Right ventricle myocardium inferior (tissue), 1 donor: ENCODE results near the gene MMAB. TPM values are rescaled to one million over a fixed set of nuclear protein-coding genes. Genes with fewer than 3 reads are reported as not detected.

Experiments used
- ATAC-seq: fragments of 200-7000 bp; cut with Tn5 transposase; one replicate; pipeline ENCODE4 v1.9.1; 2020; ENCODE audit warnings: mild to moderate bottlenecking, moderate library complexity
- DNase-seq: peaks from one replicate; pipeline ENCODE4 v3.0.0; 2021; ENCODE audit errors: missing footprints
- intact Hi-C: fragments of 100-400 bp; cut with DNase I; formaldehyde crosslinking; loops from one replicate; pipeline ENCODE4 v1.11.0; 2022
- total RNA-seq: library from RNA; stranded (reverse); fragmentation: NEBNext Ultra II Directional; extraction: Animal tissue kit (Norgen Biotek cat#: 25700); gene quantifications from one replicate; pipeline ENCODE4 v1.2.1, GENCODE V29; 2021
- donor health status: DM: no; HTN: yes; CAD: no; lungs with severe emphysema.

The MMAB gene
- total RNA-seq, 1 donor from 2014 or later, result 61.7 TPM

GRCh38 chr12:109533487-109533740 is 39.9 kb downstream of the MMAB start:
- ATAC-seq, result no peak
- peak; percentile 46 for DNase-seq
- intact Hi-C loops, result no loop called here

- peak; percentile 63 for DNase-seq
- intact Hi-C loops, result no loop called here
- ATAC-seq, result no peak
These were observed 40.4 kb downstream of the MMAB start for GRCh38 chr12:109532721-109533486.

- intact Hi-C loops, result no loop called here
- ATAC-seq, result no peak
- DNase-seq, result no peak
These were observed 41.9 kb downstream of the MMAB start for GRCh38 chr12:109531411-109531810.

GRCh38 chr12:109529691-109530640 is 43.3 kb downstream of the MMAB start:
- ATAC-seq, result no peak
- intact Hi-C loops, result no loop called here
- DNase-seq, result peak; percentile 16

DNA sequence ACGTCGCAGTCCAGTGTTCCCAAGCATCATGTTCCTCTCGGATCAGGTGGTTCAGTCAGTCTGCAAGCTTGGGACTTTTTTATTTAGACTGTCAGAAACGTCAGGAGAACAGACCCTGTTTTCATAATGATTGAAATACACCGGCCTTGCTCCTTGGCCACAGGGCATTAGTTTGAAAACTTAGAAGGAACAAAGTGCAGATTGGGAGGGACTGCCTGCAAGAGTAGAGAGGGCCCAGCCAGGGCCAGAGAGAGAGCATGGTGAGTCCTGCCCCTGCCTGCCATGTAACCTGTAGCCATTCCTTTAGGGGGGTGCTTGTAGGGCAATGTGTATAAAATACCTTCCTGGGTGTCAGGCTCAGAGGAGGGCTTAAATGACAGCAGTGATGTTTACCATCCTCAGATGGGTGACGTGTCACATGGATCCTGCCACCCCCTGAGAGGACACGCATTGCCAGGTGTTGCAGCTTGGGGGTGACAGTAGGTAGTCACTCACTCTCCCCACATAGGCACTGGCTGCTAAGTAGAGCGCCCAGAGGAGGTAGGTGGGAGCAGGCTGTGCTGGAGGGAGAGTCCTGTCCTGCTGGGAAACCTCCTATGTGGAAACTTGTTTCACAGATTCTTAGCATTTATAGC is 45.7 kb downstream of the MMAB start:
- no peak for DNase-seq
- no peak for ATAC-seq
- intact Hi-C loops, result no loop called here

- DNase-seq (no peak), ATAC-seq (no peak)
- intact Hi-C loops, result no loop called here
These were observed 48.1 kb downstream of the MMAB start for GRCh38 chr12:109525279-109525585.

- no peak for ATAC-seq
These were observed 48.6 kb downstream of the MMAB start for GRCh38 chr12:109524466-109525278.

GRCh38 chr12:109523504-109523903 is 49.8 kb downstream of the MMAB start:
- intact Hi-C loops, result no loop called here
- DNase-seq (no peak), ATAC-seq (no peak)

More at GRCh38 chr12:109524466-109525278, 48.6 kb downstream of the MMAB start:
- intact Hi-C loops, result no loop called here
- DNase-seq, result peak; percentile 43

GRCh38 chr12:109523071-109523470 is 50.2 kb downstream of the MMAB start:
- intact Hi-C loops, result no loop called here
- ATAC-seq, result peak; percentile 93

GRCh38 chr12:109521831-109522230 is 51.5 kb downstream of the MMAB start:
- intact Hi-C loops, result no loop called here
- ATAC-seq (no peak), DNase-seq (no peak)

More at GRCh38 chr12:109523071-109523470, 50.2 kb downstream of the MMAB start:
- peak; percentile 75 for DNase-seq

DNA sequence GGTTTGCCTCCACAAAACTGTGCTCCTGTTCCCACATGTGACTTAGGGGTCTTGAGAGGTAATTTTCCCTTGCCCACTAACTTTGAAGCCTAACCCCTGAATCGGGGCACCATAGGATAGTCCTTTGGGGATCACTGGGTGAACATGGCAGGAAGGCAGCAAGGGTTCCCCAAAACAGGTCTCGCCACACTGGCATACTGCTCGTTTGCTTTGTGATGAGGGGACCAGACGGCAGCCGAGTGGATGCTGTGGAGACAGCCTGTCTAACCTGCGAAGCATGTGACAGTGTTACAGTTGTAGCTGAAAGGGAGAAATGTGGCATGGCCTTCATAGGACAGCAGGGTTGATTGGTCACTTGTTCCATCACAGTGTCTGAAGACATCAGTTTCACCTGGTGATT is 53.5 kb downstream of the MMAB start:
- intact Hi-C loops, result loop anchor here (2.0 to 5.0 kb wide), 4 partner anchors 53 to 195 kb away; partner anchors contain the start of genes MMAB and MVK
- ATAC-seq, result no peak
- no peak for DNase-seq

DNA sequence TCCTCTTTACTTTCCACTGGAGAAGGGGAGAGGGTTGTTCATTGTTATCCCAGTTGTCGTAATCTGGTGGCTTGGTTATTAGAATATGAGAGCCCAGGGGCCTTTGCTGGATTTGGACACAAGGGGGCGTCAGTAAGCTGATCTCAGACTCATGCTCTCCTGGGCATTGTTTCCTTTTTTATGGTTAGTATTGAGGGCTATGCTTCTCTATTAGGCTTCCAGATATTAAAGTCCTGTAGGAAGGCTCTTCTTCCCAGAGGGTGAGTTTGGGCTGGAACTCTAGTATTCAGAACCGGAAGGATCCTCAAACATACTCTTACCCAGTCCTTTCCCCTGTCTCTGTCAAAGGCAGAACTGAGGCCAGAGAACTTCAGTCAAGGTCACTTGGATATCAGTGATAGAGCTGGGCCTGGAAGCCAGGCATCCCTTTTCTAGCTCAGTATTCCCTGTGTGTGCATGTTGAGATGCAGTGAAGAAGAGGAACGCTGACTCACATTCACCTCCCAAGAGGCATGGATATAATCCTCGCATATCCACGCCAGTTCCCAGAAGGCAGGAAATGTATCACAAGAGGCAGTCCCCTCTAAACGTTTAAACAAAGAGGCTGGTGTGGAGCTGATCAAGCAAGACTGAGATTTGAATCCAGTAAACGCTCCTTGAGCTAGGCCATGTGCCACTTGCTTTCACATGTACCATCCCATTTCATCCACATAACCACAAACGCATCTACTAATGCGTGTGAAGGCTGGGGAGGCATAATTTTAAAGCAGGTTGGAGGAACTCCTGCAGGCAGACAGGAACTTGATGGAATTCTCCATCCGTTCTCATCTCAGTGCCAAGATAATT is 54.3 kb downstream of the MMAB start:
- peak; percentile 42 for ATAC-seq
- DNase-seq, result no peak
- intact Hi-C loops, result loop anchor here (1.0 to 5.0 kb wide), 5 partner anchors 53 to 256 kb away; partner anchors contain the start of genes MMAB and MVK

GRCh38 chr12:109517619-109518018 is 55.7 kb downstream of the MMAB start:
- intact Hi-C loops, result loop anchor here (1.0 to 5.0 kb wide), 6 partner anchors 55 to 328 kb away; partner anchors contain the start of genes MMAB and MVK
- DNase-seq (no peak), ATAC-seq (peak; percentile 16)

- intact Hi-C loops, result no loop called here
- ATAC-seq (no peak), DNase-seq (no peak)
These were observed 59.3 kb downstream of the MMAB start for GRCh38 chr12:109513977-109514376.

GRCh38 chr12:109513051-109513450 is 60.3 kb downstream of the MMAB start:
- no peak for ATAC-seq

DNA sequence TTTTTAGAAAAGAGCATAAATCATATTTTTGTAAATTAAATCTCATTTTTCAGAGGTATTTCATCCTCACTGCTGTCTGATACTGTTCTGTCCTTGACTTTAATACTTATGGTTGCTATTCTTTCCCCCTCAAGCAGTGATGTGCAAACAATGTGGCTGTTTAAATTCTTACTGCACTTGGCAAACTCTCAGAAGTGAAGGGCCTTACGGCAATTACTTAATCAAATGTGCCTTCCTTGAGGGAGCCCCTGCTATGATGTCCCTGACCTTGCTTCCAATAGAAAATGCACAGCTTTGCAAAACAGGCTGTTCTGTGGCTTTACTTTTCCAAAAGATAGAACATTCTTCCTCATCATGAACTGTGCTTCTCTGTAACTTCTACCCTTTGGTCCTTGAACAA is 60.7 kb downstream of the MMAB start:
- ATAC-seq, result no peak
- DNase-seq, result no peak
- intact Hi-C loops, result no loop called here

More at GRCh38 chr12:109513051-109513450, 60.3 kb downstream of the MMAB start:
- no peak for DNase-seq
- intact Hi-C loops, result no loop called here

- peak; percentile 80 for ATAC-seq
- intact Hi-C loops, result no loop called here
- peak; percentile 72 for DNase-seq
These were observed 63.1 kb downstream of the MMAB start for GRCh38 chr12:109510196-109510595.

- no peak for DNase-seq
- intact Hi-C loops, result no loop called here
- ATAC-seq, result no peak
These were observed 69.2 kb downstream of the MMAB start for GRCh38 chr12:109504068-109504467.
